NK-92 (cell line): ENCODE results near the gene ATP2B1.
"Not testable (repeated sequence)": the region's sequence is repeated elsewhere in the genome, so short reads cannot be mapped to it uniquely, and the experiment has no call there.

ENCODE experiments used
- DNase-seq: peaks from one replicate; lab custom pipeline; 2025; ENCODE audit not compliant: unreplicated experiment; lab: John Stamatoyannopoulos, UW

The ATP2B1 gene

DNA sequence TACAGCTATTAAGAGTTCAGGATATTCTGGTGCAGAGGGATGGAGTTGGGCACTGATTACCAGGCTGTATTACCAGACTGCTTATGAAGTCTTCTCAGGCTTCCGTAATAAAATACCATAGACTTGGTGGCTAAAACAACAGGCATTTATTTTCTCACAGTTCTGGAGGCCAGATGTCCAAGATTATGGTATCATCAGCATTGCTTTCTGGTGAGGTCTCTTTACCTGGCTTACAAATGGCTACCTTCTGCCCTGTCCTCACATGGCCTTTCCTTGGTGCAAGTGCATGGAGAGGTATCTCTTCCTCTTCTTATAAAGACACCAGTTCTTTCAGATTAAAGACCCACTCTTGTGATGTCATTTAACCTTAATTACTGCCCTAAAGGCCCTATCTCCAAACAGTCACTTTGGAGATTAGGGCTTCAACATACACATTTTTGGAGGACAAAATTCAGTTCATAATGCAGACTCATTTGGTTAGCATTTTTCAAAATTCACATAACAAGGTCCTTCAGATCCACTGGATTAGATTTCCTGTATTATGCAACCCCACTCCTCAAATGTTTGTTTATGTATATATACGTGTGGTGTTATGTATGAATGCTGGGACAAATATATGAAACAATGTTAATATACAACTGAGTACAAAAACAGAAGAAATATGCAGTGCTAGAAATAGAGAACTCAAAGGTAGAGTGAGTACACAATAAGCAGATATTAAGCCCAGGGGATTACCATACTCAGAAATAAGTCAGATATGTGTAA, 9.3 kb upstream of the ATP2B1 start:
- DNase-seq = no peak

DNA sequence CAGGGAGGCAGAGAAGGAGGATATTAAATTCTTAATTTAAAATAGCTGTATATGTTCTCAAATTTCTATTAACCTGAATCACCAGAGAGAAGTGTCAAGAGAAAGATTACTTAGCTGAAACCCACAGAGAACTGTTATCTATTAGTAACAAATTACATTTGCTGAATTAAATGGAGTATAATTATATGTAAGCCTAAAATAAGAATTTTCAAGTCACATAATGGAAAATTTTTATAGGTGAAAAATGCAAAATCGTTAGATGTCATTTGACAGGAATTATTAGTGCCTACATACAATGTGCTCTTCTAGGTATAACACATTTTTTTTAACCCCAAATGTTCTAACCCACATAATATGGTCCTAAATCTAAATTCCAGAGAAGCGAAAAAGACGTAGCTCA, 4.1 kb upstream of the ATP2B1 start:
- no peak for DNase-seq

DNA sequence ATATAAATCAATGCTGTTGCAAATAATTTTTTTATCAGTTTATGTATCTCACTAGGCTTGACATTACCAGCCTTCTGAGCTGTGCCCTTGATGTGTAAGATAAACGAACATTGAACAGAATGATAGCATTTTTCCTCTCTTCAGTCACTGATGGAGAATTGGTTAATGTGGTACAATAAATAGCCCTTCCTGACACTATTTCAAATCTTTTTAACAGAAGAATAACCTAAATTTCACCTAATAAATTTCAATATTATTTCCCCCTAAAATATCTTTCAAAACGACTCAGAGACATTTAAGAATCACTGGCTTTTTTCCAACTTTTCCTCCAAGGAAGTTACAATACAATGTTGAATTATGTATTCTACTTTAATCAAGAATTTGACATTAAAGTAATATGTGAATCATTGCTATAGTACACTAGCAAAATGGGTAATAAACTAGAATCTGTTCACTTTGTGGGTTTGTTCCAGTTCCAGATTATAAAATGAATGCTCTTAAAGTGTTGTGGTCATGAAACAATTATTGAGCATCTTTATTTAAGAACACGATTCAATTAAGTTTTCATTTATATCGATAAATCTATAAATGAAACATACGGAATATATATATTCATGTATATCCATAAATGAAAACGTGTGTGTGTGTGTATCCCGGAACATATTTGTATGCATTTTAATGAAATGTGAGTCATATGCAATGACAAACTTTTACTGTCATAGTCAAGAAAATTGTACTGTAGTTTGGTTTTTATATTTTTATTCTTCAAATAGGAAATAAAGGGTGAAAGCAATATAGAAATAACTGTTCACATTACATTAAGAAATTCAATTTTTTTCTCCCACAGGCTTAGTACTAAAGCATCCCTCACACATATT, 2.5 kb upstream of the ATP2B1 start:
- no peak for DNase-seq

DNA sequence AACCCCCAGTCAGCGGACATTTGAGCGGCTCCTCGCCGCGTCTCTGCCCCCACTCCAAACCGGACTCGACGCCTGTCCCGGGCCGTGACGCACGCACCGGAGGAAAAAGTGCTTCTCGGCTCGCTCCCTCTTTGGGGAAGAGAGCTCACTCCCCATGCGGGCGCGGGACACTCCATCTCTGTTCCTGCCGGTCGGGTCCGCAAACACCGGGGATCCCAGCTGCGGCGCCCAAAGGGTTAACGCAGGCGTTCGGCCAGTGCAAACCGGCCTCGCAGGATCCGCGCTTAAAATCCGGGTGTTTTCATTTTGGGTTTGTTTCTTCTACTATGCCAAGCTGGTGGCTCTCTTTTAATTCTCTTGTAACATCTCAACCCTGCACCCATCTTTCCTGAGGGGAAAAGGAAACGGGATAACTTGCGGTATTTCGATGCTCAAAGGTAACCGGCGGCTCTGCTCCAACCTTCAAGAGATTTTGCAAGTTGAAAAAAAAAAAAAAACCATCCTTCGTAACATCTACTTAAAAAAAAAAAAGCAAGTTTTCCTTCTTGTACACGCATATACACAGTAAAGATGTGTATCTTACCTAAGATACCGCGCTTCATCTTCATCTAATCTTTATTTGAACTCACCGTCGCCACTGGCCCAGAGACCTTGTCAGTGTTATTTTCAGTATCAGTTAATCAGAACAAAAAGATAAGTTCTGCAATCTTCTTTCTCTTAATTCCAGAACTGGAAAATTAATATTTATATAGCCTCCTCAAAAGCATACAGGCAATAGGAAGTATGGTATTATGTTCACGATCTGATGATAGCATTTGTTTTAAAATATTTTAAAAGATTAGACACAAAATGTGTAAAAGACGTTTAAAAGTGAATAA, 1.6 kb upstream of the ATP2B1 start:
- no peak for DNase-seq

DNA sequence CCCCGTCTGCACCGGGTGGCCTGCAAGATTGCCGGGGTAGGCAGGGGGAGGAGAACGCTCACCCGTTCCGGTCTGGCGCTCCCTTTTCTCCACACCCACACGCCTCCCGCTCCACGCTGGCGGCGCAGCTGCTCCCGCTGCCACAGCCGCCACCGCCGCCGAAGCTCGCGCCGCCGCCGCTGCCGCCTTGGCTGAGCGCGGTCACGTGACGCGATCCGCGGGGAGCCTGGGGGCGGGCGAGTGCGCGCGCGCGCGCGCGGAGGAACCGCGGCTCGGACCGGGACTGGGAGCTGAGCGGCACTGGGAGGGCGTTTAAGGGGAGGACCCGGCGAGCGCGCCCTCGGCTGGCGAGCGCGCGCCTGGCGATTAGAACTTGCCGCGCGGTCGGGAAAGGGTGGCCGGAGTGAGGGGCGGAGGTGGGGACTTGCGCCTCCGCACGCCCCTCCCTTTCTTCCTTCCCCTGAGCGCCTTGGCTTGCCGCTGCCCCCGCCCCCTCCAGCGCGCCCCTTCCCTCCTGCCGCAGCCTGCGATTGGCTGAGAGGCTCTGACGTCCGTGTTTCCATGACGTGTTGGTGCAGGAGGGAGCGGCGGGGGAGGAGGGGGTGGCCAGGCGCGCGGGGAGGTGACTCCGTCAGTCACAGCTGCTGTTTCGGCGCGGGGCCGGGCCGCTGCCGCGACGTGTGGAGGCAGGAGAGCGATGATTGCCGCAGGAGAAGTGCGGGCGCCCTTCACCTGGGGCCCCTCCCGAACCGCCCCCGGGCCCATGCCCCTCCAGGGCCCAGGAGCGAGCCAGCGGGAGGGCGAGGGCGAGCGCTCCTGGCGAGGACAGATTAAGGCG, 738 bp upstream of the ATP2B1 start:
- peak; percentile 98 for DNase-seq

DNA sequence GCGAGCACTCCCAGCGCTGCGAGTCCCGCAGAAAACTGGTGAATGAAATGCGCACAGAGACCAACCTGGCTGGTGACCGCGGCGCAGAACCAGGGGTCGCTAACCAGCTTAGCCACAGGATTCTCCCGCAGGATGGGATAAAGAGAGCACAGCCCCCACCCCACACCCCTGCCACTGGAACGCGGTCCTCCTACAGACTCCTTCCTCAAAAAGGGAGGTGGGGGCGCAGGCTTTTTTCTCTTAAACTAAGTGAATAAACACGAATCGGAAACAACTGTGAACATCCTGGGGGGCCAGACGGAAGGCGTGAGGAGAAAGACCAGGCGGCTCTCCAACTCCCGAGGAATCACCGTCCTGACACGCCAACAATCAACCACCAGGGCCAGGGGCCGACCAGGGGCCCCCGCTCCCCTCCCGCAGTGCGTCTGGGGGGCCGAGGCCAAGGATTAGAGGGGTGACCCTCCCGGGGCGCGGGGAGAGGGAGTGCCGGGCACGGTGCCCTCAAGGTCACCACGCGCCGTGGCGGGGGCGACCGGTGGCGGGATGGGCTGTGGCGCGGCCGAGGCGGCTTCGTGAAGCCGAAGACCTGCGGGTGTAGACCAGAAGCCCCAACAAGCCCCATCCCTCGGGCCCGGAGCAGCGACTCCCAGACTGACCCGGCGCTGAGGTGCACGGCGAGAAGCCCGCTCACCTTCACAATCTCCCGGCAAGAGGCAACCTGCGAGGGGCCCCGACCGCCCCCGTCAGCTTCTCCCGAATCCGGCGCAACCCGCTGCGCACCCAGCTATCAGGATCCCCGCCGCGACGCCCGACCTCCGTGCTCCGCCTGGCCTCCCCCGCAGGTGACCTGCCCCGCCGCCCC, 704 bp downstream of the ATP2B1 start:
- no peak for DNase-seq

DNA sequence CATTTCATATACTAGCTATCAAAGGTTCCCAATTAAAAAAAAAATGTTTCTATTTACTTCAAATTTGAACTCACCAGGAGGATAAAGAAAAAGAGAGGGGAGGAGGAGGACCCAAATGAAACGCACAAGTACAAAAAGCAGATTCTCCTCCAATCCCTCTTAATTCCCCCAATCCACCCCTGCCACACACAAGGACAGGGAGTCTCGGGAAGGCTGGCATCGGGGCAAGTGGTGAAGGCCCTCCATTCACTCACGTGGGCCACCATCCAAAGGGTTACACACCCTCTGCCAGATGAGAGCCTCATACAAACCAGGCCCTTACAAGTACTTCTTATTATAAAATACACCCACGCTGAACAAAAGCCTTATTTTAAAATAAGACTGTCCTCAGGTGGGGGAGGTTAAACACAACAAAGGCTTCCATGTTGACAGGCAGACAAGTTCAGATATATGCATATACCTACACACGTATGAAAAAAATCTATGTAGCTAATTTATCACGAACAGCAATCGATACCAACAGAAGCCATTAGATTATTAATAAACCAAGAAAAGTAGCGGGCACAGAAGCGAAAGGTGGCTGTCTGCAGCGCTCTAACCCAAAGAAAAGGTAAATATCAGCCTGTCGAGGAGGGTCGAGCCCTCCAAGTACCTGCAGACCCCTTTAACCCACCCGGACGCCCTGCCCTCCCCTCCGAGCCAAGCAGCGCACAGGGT, 1.5 kb downstream of the ATP2B1 start:
- DNase-seq = no peak

DNA sequence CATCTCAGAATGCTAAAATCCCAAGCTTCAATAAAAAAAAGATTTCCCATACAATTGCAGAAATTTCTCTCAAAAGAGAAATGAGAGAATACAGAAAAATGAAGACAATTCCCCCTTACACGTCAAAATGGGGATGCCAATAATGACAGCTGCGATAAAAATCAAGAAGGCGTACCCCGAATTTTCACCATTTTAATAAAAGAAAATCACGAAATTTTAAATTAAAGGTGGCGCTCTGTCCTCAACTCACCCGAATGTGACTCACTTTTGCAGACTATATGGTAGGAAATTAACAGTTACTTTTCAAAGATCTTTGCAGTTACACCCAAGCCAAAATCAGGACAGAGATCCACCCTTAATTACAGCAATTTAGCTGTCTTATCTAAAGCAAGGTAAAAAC, 2.1 kb downstream of the ATP2B1 start:
- no peak for DNase-seq

DNA sequence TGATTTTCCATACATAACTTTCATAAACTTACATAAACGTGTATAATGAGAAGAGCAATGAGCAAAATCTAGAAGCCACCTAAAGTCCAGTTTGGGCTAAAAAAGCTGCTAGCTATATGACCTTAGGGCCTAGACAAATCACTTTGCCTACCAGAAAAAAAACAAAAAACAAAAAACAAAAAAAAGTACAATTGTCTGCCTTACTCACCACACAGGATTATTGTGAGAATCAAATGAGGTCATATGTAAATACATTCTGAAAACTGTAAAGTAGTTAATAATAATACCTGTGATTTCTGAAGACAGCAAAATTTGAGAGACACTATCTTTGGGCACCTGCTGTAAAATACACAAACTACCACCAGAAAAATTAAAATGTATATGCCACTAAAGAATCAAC, 4.2 kb downstream of the ATP2B1 start:
- DNase-seq = no peak

DNA sequence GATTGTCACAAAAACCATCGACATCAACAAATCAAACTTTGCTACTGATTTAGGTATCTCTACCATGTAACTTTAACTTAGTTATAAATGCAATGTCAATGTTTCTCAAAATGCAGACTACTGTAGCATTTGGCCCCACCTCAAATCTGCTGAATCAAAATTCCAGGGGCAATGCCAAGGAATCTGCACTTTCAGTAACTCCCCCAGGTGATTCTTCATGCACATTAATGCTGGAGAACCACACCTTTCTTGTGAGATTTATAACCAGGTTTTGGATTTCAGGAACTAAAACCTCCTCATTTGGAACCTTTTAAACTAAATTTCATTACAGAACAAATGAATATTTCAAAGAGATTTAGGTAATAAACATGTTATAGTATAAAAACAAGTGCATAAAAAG, 4.9 kb downstream of the ATP2B1 start:
- DNase-seq = no peak

DNA sequence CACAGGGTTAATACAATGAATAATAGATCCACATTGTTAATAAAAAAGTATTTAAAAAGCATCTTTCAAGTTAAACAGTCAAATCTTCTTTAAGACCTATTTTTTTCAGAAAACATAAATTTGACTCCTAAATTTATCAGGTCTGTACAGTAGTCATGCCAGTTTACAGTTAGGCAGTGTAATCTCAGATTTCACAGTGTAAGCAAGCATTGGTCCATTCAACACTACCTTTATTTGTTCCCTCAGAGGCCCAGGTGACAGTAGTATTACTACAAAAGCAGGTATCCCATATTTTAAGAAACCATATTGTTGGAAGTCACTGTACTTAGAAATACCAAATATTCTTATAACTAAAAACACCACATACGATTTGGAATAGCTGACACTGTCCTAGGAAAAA, 6.1 kb downstream of the ATP2B1 start:
- no peak for DNase-seq

DNA sequence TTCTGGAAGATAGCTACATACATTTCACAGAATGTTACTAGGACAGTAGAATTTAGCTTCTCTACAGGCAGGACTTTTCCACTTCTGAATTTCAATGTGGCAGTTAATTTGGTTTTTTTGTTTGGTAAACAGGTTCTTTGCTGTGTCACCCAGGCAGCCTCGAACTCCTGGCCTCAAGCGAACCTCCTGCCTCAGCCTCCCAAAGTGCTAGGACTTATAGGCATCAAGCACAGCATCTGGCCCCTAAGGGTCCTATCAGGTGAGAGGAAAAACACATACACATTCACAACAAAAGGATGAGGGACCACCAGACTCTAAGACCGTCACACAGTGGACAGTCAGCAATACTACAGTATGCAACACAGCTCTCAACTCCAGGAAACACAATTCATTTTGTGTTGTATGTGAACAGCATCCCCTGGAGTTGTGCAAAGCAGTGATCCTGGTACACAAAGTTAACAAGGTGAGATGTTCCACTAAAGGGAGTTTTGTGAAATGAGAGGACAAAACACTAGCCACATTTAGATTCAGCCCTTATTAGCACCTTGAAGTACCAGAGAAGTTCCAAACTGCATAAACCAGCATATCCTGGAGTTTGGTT, 6.9 kb downstream of the ATP2B1 start:
- no peak for DNase-seq

DNA sequence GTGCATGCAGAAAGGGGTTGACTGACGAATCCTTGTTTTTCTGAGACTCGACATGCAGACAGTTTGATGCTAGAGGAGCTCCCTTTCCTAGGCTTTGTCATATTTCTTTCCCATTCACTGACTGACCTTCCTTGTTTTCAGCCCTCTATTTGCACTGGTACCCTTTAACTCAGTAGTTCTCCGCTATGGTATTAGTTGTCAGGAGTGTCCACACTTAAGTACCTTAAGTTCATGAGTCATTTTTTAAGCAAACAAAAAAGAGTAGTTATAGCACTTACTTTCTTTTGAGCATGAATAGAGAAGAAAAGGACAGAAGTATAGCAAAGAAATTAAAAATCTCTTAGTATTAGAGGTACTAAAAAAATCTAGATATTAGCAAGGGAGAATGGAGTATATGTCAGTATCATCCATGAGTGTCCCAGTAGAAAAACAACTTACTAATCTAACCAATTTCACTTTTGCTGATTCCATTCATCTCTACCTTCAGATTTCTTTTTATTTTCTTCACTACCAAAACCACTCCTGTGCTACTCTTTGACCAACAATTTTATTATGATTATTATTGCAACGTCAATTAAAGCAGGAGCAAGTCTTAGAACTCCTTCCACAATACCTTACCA, 8.3 kb downstream of the ATP2B1 start:
- DNase-seq = no peak

DNA sequence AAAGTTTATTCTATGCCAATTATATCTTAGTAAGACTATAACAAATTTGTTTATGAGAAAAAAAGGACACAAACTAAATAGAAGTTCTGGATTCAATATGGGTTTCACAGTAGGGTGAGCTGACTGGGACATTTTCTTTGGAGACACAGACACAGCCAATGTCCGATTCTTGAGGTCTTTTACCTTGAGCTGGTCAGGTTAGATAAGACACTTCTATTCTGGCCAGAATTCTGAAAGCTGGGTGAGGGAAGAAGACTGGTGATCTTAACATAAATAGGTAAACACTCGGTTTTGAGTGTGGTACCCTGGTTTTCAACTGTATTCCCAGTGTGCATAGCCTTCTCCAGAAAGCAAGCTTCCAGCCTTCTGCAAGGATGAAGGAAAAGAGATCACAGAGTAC, 10.0 kb downstream of the ATP2B1 start:
- no peak for DNase-seq

DNA sequence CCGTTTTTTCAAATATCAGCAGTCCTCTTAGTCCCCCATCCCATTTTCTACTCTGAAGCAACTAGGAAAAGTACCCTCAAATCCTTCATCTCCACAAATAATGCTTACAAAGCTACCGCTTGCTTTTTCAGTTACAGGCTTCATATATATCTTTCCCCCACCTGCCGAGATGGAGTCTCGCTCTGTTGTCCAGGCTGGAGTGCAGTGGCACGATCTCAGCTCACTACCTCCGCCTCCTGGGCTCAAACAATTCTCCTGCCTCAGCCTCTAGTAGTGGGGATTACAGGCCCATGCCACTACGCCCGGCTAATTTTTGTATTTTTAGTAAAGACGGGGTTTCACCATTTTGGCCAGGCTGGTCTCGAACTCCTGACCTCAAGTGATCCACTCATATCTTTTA, 10.9 kb downstream of the ATP2B1 start:
- not testable (repeated sequence) for DNase-seq

DNA sequence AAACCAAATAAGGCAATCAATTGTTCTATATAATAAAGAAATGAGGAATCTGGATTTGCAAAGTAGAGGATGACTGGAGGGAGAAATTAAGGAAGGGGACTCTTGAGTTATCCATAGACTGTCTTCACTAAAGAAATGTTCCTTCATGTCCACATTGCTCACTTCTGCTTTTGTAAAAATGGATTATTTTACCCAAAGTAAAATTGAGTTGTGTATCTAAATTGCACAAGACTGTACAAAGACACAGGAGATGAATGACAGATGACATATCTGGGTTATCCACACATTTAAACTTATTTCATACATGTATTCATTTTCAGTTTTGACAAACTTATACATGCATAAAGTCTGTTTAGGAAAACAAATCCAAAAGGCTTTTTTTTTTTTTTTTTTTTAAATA, 11.3 kb downstream of the ATP2B1 start:
- DNase-seq = no peak

DNA sequence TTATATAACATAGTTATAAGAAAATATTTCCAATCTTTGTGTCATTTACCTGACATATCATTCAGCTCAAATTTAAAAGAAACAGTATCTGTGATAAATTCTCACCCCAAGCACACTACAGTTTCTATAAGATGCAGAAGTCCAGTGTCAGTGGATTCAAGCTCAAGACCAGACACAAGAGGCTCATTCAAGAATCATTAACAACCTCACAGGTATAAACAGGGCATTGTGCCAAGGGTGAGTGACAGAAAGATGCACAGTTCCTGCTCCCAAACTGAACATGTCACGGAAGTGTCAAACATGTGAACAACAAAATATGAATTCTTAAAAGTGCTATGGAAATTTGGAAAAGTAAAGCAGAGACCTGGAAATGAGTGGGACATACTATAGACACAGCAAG, 12.8 kb downstream of the ATP2B1 start:
- DNase-seq = no peak

DNA sequence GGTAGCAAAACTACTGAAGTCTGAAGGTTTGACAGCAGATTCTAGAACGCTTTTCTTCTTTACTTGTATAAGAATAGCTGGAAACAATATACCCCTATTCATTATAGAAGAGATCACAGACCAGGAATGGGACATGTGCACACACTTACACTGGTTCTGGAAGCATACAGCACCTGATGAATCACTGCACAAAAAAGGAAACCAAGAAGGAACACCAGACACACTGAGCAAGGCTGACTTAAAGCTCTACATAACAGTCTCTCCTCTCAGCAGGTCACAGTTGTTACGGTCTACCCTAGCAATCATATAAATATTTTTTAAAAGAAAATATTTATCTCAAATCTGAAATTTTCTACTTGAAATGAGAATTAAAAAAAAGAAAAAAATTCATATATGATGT, 13.5 kb downstream of the ATP2B1 start:
- no peak for DNase-seq
